ENCODE data around the gene KCND3.

Gene KCND3

GRCh38 chr1:111737216-111738132 is 252.0 kb downstream of the KCND3 start:
- no peak for DNase-seq

DNA sequence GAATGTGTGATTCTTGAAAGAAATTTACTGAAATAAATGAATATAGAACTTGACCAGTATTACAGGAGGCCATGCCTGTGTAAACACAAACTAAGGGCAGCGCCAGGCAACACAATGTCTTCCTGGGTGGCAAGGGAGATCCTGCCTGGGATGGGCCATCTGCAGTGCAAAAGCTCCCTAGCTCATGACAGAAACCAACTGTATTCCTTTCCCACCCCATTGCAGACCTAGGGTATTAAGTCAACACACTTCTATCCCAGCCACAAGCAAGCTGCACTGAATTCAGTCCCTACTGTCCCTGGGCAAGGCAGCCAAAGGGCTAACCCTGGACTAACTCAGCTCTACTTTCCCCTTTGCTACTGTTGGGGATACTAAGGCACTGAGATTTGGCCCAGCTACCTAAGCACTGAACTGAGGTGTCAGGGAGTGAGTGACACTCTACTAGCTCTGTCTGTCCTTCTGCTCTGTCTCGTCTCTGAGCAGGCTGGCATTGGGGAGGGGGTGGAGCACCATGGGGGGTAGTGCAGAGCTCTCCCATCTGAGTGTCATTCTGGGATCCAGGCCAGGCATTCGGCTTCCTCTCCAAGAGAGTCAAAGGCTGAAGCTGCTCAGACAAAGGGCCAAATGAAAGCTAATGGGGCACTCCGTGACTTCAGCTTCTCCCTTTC is 252.8 kb downstream of the KCND3 start:
- no peak for DNase-seq

GRCh38 chr1:111735858-111736544 is 253.5 kb downstream of the KCND3 start:
- DNase-seq = no peak

DNA sequence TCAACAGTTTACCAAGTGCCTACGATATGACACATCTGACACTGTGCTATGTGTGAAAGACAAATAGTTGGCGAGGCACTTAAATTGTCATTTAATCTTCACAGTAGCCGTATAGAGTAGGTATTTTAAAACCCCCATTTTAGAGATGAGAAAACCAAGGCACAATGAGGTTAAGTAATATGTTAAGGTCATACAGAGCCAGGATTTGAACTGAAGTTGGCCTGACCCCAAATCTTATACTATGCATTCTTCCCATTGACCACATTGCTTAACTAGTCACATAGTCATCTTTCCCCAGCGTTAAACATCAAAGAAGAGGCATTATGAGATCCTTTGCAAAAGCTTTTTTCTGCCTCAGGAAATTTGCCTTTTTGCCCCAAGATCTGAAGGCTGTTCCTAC is 254.1 kb downstream of the KCND3 start:
- DNase-seq = no peak

DNA sequence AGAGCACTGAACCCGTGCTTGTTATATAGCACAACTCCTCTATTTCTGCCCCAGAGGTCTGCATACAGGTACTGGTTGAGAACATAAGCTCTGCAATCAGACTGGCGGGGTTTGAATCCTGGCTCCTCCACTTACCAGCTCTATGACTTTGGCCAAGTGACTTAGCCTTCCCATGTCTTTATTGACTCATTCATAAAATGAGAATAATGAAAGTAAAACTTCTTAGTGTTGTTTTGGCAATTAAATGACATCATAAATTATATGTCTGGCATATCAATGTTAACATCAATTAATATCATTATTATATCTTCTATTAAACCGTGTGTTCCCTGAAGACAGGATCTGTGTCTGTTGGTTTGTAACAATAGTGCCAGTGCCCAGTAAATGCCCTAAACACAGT is 254.6 kb downstream of the KCND3 start:
- no peak for DNase-seq

- DNase-seq = no peak
These were observed 255.0 kb downstream of the KCND3 start for GRCh38 chr1:111734426-111734825.

- DNase-seq = no peak
These were observed 255.5 kb downstream of the KCND3 start for GRCh38 chr1:111733992-111734341.

- no peak for DNase-seq
These were observed 256.1 kb downstream of the KCND3 start for GRCh38 chr1:111733183-111733991.

- no peak for DNase-seq
These were observed 256.8 kb downstream of the KCND3 start for GRCh38 chr1:111732718-111733117.

- no peak for DNase-seq
These were observed 257.5 kb downstream of the KCND3 start for GRCh38 chr1:111731956-111732355.

DNA sequence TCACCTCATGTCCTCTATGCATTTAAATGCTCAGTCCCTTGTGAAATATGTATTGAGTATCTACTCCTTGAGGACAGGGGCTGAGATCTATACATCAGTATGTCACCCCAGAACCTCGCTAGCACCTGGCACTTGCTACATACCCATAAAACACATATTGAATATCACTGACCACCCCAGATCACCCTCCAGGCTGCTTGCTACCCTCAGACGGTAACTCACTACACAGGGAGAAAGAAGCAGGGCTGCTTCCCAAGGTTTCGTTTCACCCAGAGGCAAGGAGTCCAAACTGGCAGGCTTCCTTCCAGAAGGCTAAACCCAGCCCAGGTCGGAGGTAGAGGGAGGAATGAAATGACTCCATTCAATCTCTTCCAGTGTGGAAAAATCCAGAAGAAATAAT is 258.8 kb downstream of the KCND3 start:
- DNase-seq = no peak

DNA sequence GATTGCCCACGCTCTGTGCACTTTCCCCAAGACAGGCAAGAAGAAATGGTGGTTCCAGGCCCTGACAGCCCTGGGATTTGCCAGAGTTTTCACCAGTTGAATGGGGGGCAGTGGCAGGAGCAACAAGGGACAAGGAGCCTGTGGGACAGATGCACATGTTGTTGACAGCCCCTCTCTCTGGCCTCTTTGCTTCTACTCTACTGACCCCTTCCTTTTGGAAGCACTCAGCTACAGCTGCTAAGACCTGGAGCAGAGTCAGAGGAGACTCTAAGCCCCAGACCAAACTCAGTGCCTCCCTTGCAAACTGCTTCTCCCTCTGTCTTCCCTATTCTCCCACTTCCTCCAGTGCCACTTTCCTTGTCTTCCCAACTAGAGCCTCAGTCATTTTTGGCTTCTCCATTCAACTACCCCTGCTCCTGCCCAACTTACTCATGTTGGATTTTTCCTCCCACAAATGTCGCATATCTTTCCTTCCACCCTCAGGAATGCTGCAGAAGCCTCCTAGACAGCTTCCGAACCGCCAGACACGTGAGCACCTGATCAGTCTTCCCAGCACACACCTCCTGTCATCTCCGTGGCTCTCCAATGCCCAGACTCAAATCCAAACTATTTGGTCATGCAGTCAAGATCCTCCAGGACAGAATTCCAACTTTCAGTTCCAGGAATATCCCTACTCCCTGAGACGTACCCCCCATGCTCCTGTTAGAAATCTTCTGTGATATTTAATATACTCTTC is 259.4 kb downstream of the KCND3 start:
- DNase-seq = no peak

DNA sequence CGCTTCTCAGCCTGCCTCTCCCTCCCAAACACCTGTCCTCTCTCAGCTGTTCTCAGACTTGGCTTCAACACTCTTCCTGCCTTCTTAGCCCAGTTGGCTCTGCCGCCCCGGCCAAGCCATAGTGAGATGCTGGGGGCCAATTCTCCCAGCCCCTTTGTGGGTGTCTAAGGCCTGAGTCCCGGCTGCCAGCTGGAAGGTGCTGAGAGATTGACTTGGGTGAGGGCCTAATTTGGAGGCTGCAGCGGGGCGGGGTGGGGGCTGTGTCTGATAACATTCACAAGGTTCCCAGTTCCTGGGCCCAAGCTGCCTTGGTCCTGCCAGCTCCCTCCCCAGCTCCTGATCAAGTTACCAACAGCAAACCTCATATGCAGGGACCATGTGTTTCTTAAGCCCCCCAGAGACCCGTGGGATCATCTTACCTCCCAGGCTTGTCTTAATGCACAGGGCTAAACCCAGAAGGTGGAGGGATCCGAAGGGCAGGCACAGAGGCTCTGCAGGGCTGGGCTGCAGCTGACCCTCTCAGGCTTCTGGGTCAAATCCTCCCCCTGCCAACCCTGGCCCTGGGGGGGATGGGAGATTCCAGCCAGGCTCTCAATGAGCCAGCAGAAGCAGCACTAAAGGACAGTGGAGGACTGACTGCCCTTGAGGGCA is 260.1 kb downstream of the KCND3 start:
- no peak for DNase-seq

GRCh38 chr1:111727056-111727455 is 262.4 kb downstream of the KCND3 start:
- DNase-seq = no peak

DNA sequence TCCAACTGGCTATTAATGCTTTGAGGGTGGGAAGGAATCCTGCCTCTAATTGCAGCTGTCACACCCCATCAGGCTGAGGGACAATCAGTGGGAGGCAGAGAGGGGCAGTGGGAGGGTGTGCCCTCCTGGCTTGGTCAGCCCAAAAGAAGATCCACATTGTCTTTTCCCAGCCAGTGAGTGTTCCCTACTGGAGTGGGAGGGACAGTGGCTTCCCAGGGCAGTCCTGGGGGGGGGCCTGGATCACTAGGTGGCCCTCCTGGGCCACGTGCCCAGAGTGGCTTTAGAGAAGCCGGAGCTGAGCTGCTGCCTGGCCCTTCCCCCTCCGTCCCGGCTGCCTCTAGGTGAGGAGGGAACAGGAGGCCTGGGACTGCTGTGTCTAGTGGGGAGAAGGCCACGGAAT is 264.3 kb downstream of the KCND3 start:
- DNase-seq = no peak

DNA sequence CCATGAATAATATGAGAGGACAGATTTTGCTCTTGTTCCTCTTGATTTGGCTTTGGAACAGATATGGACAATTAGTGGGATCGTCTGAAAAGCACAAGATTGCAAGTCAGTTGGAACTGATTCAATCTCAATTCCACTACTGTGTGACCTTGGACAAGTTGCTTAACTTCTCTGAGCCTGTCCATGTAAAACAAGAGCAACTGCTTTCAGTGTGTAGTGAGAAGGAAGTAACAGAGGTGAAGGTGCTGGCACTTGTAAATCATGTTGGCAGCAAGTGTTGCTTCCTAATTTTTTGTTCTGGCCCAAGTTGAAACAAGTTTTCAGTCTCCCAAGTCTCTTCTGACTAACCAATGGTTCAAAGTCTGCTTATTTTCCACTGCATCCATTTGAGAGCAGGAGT is 265.6 kb downstream of the KCND3 start:
- DNase-seq = no peak

DNA sequence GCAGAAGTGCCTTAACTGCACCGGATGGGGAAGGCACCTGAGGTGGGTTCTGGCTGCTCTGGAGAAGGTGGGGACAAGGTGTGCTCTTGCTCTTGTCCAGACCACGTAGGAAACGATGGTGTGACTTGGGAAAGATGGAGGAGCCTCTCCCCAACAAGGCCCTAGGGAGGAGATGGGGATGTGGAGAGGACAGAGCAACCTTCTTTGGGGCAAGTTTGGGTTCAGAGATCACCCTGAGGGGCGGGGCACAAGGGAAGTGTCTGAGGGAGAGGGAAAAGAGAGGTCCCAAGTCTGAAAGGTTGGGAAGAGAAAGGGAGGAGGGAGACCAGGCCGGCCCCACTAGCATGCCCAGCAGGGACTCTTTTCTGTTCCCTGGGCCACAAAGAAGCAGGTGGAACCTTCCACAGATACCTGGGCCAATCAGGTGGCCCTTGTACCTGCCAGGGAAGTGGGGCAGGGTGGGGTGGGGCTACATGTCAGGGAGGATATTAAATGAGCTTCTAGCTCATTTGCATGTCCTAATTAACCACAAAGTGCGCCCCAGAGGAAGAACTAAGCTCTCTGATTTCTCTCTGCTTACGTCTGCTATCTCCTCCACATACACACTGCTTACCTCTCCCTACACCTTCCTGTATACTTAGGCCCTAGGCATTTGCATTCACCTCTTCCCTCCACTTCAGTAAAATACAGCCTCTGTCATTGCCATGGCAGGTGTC is 266.2 kb downstream of the KCND3 start:
- DNase-seq = peak in 1 of 4 experiments; percentile 19

- DNase-seq = no peak
These were observed 268.3 kb downstream of the KCND3 start for GRCh38 chr1:111720977-111721786.

Data from activated CD4-positive, CD25-positive, alpha-beta regulatory T cell (primary cell).